HG02970 (cell line): ENCODE data around the gene HINT1.
"Not testable (repeated sequence)": the region's sequence is repeated elsewhere in the genome, so short reads cannot be mapped to it uniquely, and the experiment has no call there.

Experiments used
- ATAC-seq: cut with Tn5 transposase; IDR thresholded peaks from one replicate; pipeline ENCODE4 v1.9.1; 2021; ENCODE audit warnings: mild to moderate bottlenecking, moderate library complexity, moderate number of reproducible peaks; ENCODE audit not compliant: unreplicated experiment, low FRiP score

Gene HINT1

DNA sequence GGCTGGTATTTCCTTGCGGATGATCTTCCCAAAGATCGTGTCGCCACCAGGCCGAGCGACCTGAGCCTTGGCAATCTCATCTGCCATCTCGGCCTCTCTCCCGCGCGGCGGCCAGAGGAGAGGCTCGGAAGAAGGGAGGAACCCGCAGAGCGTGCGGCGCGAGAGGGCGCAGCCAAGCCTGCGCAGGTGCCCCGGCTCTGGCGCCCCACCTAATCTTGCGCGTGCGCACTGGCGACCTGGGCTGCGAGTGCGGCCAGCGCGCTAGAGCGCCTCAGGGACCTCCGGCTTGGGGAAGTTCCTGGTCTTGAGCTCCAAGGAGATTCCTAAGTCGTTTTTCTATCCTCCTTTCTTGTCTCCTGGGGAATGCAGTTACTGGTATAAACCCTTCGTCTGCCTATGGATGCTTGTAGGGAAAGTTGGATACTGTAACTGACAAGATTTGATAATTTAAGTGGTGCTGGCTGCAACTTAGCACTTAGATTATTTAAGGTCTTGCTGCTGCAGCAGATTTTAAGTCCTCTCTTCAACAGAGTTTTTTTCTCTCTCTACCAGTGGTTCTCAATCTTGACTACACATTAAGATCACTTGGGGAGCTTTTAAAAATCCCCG, at the start of gene HINT1:
TSS of gene HINT1 (minus strand) at position 138 of the 609 bp plus-strand sequence. CDS start at position 87, 51 bp downstream.
- ATAC-seq = peak; percentile 86

DNA sequence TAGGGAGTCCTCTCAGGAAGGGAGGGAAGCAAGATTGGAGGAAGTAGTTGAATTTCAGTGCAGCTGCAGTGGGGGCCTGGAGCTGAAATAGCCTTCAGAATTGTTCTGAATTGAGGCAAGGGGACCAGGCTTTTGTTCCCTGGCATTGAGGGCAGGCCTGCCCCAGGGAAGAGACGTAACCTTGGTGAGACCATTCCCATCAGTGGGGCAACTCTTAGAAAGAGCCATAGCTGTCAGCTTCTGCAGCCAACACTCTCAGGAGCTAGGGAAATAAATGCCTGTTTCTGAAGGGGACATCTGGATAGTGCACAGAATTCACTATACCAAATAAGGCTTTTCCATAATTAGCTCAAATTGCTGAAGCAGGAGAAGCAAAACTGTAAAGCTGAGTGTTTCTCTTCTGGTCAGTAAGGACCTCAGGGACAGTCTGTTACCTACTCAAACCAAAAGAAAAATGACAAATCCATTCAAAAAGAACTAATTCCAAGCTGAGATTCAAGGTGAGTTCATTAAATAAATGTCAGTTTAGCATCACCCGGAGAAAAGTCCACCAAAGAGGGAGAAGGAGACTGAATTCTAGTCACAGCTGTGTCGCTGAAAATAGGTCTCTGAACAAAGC, 49.7 kb upstream of the HINT1 start:
- ATAC-seq = no peak

DNA sequence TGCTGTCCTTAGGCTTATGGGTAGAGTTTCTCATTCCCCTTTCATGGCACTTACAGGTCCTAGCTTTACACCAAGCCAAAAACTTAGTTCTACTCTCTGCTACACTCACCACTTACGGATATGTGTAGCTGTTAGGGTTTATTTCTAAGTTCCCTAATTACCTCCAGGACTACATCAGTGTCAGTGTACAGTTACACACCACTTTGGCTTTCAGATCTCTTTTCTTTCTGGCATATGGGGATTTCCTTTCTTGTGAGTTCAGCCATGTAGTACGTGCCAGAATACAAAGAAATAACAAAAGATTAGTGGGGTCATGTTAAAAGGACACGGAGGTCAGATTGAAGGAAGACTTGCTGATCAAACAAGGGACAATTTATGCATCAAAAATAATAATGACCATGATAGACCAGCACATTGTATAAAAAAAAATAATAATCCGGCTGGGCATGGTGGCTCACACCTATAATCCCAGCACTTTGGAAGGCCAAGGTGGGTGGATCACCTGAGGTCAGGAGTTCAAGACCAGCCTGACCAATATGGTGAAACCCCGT, 47.5 kb upstream of the HINT1 start:
- no peak for ATAC-seq

DNA sequence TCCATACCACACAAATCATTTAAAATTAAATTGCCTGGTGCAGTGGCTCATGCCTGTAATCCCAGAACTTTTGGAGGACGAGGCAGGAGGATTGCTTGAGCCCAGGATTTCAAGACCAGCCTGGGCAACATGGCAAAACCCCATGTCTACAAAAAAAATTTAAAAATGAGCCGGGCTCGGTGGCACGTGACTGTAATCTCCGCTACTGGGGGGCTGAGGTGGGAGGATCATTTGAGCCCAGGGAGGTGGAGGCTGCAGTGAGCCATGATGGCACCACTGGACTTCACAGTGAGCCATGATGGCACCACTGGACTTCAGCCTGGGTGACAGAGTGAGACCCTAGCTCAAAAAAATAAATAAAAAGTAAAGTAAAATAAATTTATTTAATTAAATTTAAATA, 46.6 kb upstream of the HINT1 start:
- ATAC-seq = no peak

DNA sequence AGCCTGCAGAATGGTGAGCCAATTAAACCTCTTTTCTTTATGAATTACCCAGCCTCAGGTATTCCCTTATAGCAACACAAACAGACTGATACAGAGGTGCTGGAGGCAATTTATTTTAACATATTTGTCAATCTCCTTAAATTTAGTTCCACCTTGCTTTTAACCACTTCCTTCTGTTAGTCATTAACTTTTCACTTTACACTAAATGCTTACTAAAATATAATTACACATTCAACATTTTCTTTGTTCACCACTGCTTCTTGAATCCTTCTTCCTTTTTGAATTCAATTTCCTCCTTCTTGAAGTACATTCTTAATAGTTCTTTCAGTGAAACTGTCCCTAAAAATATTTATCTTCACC, 45.1 kb upstream of the HINT1 start:
- ATAC-seq = no peak

DNA sequence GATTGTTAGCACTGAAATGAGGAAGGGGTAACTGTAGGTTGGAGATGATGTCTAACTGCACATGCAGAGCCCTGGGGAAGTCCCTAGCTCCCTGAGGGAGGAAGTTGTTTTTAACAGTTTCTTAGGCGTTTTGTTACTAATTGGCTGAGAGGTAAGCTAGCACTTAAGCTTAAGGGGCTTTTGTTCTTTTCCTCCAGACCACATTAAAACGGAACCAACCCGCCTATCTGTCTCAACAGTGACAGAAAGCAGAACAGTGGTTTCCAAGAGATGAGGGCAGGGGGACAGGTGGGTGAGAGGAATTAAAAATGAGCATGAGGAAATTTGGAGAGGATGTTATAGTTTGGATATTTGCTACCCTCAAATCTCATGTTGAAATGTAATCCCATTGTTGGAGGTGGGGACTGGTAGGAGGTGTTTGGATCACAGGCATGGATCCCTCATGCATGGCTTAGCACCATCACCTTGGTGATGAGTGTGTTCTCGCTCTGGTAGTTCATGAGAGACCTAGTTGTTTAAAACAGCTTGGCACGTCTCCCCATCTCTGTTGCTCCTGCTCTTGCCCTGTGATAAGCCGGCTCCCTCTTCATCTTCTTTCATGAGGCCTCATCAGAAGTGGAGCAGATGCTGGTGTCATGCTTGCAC, 44.6 kb upstream of the HINT1 start:
- peak; percentile 89 for ATAC-seq

DNA sequence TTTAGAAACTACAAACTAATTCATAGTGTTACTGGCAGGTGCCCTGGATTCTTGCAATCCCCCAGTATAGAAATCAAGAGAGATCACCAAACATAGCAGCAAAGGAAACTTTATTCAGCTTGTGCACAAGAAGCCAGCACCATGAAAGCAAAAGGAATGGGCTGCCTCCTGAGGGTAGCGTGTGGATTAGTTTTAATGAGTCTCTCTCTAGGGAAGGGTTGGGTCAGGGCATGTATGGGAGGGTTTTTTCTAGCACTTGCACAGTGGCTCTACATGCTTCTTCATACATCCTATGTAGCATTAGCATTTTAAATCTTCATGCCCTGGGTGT, 44.1 kb upstream of the HINT1 start:
- no peak for ATAC-seq

DNA sequence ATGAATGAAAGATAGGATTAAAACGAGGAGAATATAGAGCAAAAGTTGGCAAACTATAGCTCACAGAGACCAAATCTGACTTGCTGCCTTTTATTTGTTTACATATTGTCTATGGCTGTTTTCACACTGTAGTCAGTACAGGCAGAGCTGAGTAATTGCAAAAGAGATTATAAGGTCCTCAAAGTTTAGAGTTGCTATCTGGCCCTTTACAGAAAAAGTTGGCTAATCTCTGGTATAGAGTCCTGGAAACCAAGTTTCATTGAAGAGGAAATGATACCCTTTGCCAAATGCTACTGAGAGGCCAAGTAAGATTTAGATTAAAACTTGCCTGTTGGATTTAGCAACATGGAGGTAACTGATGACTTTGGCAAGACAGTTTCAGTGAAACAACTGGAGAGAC, 41.7 kb upstream of the HINT1 start:
- no peak for ATAC-seq

DNA sequence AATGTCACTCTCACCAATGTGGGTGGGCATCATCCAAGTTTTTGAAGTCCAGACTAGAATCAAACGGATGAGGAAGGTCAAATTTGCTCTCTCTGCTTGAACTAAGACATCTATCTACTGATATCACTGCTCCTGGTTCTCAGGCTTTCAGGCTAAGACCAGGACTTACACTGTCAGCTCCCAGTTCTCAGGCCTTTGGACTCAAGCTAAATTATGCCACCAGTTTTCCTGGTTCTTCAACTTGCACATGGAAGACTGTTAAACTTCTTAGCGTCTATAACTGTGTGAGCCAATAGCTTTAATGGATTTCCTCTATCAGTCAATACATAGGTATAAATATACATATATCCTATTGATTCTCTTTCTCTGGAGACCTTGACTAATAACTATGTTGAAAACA, 41.0 kb upstream of the HINT1 start:
- ATAC-seq = no peak

DNA sequence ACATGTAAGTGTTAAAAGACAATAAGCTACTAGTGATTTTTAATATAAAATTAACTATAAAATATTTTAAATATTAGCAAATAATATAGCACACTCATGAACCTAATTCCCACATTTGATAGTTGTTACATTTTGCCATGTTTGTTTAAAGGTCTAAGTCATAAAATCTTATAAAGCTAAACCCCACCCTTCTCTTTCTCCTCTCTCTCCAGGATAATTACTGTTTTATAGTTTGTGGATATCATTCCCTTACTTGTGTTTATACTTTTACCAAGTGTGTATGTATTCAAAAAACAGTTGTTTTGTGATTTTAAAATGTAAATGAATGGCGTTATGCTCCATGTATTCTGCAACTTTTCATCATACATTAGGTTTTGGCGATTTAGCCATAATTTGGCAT, 39.9 kb upstream of the HINT1 start:
- no peak for ATAC-seq

DNA sequence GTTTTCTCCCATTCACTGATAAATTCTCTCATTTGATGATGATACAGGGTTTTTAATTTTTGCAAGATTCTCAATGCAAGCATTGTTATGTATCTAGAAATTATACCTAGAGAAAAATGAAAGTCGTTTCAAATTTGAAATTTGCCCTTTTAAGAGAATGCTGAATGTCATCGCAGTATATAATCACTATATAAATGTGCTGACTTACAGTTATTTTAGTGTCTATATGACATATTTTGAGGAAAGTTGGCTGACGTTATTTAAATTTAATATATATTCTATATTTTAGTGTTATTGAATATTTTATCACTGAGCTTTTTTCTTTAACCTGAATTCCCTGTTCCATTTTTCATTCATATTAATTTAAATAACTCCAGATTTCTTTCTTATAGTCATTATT, 35.5 kb upstream of the HINT1 start:
- ATAC-seq = no peak

DNA sequence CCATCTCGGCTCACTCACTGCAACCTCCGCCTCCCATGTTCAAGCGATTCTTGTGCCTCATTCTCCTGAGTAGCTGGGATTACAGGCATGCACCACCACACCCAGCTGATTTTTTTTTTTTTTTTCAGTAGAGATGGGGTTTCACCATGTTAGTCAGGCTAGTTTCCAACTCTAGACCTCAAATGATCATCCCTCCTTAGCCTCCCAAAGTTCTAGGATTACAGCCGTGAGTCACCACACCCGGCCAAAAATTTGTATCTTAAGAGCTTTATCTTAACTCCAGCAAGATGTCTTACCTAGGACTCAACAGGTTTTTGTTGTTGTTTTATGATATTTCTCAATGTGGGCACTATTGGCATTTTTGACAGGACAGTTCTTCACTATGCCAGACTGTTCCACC, 33.6 kb upstream of the HINT1 start:
- ATAC-seq = no peak

DNA sequence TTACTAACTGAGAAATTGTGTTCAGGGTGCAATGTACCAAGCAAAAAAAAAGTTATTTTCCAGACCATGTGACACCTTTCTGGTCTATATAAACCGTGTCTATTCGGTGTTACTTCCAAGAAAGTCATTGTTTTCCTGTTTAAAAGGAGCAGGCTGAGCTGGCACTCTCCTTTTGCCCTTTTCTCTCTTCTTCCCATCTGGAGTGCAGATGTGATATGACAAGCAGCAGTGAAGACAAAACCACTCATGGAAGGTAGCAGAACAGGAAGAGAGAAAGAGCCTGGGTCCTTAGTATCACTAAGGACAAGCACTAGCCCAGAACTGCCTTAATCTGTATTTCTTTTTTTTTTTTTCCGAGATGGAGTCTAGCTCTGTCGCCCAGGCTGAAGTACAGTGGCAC, 31.3 kb upstream of the HINT1 start:
- no peak for ATAC-seq

DNA sequence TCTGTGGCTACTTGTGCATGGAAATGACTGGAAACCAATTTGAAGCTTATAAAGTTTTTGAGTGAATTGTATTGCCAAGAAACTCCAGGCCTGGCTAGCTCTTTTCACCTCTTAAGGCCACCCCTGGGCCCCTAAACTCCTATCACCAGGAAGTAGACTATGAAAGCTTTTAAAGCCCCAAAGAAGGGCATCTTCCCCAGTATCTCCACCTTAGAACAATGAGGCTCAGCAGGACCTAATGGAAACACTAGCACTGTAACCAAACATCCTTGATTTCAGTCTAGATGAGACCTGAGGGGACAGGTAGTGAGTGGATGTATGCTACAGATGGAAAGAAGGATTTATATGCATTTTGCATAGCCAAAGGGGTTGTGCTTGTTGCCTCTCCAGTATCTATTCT, 30.6 kb upstream of the HINT1 start:
- ATAC-seq = no peak

DNA sequence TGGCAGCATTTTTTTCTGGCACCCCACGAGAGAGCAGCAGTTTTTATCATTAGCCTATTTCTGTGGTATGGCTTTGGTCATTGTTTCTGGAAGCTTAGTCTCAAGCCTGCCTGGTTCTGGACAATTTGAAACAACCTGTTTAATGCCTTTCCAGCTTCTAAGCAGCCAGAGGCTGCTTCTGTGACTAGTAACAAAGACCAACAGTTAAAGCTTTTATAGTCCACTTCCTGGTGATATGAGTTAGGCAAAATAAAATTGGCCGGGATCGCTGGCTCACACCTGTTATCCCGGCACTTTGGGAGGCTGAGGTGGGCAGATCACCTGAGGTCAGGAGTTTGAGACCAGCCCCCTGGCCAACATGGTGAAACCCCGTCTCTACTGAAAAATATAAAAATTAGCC, 29.7 kb upstream of the HINT1 start:
- no peak for ATAC-seq

DNA sequence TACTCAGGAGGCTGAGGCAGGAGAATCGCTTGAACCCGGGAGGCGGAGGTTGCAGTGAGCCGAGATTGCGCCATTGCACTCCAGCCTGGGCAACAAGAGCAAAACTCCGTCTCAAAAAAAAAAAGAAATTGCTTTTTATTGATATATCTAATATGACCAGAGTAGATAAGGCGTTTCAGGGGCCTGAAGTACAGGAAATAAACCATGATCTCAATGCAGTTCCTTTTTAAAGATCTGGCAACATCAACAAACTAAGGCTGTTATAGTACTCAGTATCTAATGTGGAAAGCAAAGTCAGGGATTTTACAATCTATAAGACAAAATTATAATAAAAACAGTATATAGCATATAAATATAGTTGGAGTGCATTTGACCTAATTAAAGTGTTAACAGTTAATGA, 28.8 kb upstream of the HINT1 start:
- ATAC-seq = not testable (repeated sequence)

DNA sequence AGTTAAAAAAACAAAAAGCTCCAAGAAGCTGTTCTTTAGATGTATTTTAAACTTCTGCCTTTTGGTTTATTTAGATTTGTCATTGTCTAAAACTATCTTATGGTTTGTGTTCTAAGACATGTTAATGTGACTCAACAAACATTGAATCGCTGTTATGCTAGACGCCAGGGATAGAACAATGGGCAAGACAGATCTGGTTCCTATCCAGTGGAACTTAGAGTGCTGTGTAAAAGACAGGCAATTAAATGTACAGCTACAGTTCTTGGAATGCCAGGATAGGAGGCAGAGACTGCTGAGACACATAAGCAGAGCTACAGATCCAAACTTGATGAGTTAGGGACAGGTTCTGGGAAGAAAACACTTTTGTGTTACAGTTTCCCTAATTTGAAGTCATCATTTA, 28.1 kb upstream of the HINT1 start:
- no peak for ATAC-seq

DNA sequence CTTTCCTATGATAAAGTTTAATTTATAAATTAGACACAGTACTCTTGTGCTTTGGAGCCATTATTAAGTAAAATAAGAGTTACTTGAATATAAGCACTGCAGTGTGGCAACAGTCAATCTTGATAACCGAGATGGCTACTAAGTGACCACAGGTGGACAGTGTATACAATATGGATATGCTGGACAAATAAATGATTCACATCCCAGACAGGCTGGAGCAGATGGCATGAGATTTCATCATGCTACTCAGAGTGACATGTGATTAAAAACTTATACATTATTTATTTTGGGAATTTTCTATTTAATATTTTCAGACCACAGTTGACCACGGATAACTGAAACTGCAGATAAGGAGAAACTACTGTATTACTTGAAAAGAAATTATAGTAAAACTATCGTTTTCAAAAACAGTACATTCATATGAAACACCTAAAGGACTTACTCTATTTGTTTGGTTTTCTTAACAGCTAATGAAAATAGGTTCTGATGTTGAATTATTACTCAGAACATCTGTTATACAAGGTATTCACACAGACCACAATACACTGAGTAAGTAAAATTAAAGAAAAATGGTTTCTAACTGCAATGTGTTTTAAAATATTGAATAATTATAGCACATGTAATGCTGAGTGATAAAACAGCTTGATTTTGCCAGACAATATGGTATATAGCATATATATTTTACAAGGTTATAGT, 21.7 kb upstream of the HINT1 start:
- ATAC-seq = no peak

DNA sequence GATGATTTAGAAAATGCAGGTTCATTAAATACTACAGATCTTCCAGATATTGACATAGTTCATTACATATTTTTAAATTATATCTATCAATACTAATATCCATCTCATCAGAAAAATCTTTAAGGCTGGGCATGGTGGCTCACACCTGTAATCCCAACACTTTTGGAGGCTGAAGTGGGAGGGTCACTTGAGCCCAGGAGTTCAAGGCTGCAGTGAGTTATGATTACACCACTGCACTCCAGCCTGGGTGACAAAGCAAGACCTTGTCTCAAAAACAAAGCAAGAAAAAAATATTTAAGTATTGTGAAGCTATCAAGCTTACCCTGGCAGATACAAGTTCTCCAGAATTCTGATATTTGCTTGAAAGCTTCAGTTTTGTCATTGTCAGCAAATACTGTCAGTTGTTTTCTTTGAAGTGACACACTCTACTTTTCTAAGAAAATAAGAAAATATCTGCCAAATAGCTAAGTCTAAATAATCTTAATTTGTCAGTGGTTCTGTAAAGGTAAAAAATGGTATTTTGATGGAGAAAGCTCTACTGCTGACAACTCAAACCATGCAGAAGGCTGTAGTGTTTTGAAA, 20.6 kb upstream of the HINT1 start:
- no peak for ATAC-seq

DNA sequence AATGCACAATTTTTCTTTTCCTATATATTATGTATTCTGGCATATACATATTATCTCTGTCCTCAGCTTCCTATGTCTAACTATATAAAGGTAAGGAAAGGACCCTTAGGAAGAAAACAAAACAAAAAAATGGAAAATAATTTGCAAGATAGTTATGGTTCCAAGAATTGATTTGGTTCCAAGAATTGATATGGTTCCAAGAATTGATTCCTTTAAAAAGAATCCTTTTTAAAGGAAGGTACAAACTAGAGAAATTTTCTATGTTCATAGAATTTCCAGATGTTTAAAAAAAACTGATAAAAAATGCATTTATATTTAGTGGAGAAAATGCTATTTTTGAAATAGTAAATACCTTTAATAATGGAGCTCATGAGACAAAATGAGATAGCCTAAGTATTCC, 17.8 kb upstream of the HINT1 start:
- no peak for ATAC-seq

DNA sequence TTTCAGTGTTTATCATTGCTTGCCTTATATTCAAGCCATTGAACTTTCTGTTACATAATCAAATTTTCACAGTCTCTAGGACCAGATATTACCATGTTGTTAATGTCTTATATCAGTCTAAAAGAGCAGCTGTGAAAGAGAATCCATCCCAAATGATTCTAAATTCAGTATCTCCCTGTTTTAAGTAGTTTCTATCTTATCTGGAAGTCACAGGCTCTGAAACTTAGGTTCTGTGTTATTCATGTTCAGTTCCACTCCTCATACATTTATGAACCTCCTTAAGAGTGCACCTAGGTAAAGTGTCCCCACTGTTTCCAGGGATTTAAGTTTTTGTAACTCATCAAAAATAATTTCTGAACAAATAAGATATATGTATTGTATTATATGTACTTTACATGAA, 15.4 kb upstream of the HINT1 start:
- no peak for ATAC-seq
